EH (cell line): Measurements from ENCODE around the gene PXMP2.
"Not testable (repeated sequence)": the region's sequence is repeated elsewhere in the genome, so short reads cannot be mapped to it uniquely, and the experiment has no call there.

Experiments
- DNase-seq: peaks from one replicate; pipeline ENCODE4 v3.0.0-alpha.2; 2015; ENCODE audit warnings: low read depth

PXMP2 gene

DNA sequence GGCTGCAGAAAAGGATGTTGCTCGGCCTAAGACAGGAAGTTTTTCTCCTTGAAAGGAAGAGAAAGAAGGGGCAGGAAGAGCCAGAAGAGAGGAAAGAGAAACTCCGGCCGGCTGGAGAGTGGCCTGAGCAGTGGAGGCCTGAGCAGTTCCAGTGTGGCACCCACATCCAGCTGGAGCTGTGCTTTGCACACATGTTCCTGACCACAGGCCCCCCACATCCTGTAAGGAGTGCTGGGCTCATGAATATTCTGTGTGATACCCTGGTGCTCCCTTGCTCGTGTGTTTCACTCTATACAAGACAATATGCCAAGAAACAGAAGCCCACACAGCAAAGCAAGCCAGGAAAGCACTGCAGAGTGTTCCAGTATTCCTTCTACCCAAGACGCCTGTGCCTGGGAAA, 27.3 kb upstream of the PXMP2 start:
- DNase-seq, result no peak

DNA sequence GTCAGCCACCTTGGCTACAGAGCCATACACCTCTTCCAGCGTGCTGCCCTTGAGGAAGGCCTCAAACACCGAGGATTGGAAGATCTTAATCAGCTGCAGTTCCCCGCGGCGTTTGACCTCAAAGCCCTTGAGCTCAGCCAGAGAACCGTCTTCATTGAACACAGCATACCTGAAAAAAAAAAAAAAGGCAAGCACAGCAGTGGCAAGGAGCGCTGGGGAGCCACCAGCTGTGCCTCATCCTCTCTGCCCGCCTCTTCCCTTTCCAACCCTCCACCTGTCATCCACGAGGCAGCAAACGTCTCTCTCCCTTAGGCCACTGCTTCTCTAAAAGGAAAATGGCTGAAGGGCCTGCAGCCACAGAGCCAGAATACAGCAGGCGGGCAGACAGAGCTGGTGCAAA, 26.4 kb upstream of the PXMP2 start:
- DNase-seq, result no peak

DNA sequence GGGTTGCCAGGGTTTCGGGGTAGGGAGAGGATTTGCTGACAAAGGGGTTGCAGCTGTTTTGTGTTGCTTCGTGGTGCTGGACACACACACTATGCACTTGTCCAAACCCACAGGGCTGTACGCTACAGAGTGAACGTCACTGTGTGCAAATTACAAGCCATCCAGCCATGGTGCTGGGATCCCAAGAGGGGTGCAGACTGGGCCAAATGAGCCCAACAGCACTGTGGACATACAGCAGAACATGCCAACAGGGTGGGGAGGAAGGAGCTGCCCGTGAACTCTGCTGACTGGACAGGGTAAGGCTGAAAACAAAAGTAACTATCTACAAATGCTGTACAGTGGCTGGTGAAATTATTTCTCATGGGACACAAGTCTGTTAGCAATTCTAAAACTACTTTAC, 25.4 kb upstream of the PXMP2 start:
- no peak for DNase-seq

GRCh38 chr12:132662901-132663755, 24.3 kb upstream of the PXMP2 start:
- DNase-seq, result no peak

- no peak for DNase-seq
Measured at GRCh38 chr12:132664206-132665148, 22.9 kb upstream of the PXMP2 start.

DNA sequence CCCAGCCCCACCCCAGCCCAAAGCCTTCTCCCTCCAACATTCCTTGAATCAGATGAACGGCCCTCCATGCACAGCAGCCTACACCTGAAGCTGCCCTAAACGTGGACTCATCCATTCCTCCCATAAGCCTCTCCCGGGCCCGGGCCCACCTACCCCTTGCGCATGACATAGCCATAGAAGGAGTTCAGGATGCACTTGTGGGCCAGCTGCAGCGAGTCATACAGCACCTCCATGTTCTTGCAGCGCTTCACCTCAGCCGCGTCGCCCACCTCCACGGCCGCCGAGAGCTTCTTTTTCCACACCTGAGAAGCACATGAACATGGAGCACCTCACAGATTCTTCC, 22.3 kb upstream of the PXMP2 start:
- no peak for DNase-seq

DNA sequence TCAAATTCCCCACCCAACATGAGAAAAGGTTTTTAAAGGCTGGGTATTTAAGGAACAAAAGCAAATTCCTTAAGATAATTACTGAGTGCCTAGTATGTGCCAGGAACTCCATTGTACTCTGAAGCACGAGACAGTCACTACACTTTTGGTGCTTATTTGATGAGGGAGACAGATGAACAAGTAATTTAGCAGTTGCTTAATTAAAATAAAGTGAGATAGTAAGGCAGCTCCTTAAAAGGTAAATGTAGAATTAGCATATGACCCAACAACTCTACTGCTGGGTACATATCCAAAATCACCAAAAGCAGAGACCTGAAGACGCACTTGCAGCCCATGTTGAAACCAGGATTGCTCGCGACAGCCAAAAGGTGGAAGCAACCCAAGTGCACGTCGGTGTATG, 21.6 kb upstream of the PXMP2 start:
- DNase-seq, result no peak

DNA sequence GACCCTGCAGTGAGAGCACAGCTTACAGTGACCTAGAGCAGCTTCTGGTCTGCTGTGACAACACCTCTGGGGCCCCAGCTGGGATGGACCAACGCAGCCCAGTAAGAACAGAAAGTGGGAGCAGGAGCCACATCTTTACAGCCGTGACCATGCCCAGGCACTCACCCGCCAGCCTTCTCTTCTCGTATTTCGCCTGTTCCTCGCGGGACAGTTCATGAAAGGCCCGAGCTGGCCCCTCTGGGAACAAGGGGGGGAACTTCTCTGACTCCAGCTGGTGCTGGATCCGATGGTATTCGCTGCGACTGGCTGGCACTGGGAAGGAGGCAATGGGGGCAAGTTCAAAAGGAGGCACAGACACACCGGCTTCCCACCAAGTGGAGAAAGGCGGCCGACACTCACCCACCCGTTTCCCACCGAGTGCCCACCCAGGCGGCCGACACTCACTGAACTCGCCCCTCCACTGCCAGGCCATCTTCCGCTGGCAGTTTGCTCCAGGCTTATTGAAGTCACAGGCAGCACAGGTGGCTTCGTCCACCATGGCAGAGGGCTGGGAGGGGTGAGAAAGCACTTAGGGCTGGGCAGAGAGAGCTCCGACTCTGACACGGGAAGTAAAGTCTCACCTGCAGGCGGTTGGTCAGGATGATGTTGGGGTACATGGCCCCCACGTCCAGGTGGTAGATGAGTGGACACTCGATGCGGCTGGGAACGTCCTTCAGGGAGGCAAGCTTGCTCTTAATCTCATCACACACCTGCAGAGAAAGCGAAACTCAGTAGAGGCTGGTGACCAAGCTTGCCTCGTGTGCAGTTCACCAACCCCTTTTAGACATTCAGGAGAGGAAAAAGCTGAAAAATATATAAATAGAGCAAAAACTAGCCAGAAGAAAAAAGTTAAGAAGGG, 18.9 kb upstream of the PXMP2 start:
- DNase-seq, result no peak

- no peak for DNase-seq
Measured at GRCh38 chr12:132669166-132669879, 18.1 kb upstream of the PXMP2 start.

DNA sequence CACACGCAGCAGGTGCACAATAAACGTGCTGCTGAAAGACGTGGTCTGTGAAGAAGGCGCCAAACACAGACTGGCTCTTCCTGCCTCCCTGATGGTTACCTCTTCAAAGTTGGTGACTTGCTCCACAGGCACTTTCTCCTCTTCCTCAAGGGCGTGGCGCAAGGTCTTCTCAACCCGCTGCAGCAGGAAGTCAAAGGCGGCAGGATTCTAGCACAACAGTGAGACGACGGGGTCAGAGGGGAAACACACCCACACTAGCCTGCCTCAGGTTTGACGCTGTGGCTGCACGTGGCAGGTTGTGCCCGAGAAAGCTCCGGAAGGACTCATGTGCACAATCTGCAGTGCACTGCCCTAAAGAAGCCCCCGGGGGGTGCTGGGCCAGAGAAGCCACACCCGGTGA, 15.3 kb upstream of the PXMP2 start:
- no peak for DNase-seq

- no peak for DNase-seq
Measured at GRCh38 chr12:132672678-132673077, 14.7 kb upstream of the PXMP2 start.

- DNase-seq, result no peak
Measured at GRCh38 chr12:132673288-132674179, 13.9 kb upstream of the PXMP2 start.

- DNase-seq, result no peak
Measured at GRCh38 chr12:132674561-132674960, 12.8 kb upstream of the PXMP2 start.

GRCh38 chr12:132675757-132676432, 11.5 kb upstream of the PXMP2 start:
- no peak for DNase-seq

DNA sequence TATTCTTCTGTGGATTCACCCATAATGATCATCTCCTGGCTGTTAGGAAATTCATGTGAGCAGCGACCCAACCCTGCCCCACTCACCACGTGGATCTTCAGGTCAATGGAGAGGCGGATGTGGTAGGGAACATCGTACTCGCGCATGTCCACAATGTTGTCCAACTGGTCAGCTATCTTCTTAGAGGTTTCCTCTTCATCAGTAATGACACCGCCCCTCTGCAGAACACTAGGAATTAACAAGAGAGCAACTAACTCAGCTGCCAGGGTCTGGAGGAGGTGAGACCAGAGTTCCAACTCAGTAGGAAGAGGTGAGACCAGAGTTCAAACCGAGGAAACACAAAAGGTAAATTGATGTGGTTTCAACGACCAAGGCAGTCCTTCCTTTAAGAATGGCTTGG, 9.9 kb upstream of the PXMP2 start:
- DNase-seq, result no peak

DNA sequence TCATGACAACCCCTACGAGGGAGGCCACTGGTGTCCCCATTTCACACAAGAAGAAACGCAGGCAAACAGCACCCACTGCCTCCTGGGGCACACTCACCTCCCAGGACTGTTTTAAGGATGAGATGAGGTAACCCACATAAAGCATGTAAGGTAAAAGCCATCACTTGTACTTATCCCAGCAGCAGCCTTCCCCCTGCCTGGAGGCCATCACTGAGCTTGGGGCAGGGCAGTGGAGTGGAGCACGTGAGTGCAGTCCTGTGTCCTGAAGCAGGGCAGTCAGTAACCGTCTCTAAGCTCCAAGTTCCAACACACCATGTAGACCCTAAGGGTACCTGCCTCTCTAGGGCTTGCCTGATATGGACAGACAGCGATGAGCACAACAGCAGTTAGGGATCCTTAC, 2.0 kb upstream of the PXMP2 start:
- no peak for DNase-seq

- no peak for DNase-seq
Measured at GRCh38 chr12:132686825-132687210, 569 bp upstream of the PXMP2 start.

DNA sequence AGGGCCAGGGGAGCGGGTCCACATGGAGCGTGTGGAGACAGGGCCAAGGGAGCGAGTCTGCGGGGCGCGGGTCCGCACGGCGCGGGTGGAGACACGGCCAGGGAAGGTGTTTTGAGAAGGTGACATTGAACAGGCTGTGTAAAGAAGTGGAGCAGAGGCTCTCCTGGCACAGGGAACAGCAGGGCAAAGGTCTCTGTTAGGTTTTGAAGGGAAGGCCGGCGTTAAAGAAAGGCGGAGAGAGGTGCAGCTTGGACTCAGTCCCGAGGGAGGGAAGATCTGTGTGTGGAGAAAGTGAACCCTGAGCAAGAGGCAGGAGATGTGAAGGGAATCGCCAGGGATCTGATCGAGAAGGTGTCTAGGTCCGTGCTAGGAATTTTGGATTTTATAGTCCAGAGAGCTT, 1.8 kb downstream of the PXMP2 start:
- no peak for DNase-seq

DNA sequence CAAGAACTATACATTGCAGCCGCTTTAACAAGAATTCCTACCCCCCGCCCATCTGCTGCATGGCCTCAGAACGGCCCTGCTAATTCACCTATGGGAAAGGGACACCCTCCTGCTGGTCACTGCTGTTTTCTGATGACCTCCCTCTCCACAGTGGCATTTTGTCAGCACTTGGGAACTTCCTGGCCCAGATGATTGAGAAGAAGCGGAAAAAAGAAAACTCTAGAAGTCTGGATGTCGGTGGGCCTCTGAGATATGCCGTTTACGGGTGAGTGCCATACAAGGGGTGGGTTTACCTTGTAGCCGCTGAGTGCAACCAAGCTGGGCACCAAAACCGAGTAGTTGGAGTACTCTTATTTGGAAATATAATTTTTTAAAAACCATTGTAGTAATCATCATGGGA, 2.7 kb downstream of the PXMP2 start:
- DNase-seq, result no peak

GRCh38 chr12:132692030-132692429, 4.6 kb downstream of the PXMP2 start:
- not testable (repeated sequence) for DNase-seq
